Measurements from ENCODE around the gene YIPF1. TPM values are rescaled to one million over a fixed set of nuclear protein-coding genes. Genes with fewer than 3 reads are reported as not detected.
A peak's percentile ranks its signal among the peaks of the same experiment; 100 is the strongest.
"Not testable (repeated sequence)": the region's sequence is repeated elsewhere in the genome, so short reads cannot be mapped to it uniquely, and the experiment has no call there.

The YIPF1 gene
- polyA plus RNA-seq, 1 experiment, result 40.2 TPM

DNA sequence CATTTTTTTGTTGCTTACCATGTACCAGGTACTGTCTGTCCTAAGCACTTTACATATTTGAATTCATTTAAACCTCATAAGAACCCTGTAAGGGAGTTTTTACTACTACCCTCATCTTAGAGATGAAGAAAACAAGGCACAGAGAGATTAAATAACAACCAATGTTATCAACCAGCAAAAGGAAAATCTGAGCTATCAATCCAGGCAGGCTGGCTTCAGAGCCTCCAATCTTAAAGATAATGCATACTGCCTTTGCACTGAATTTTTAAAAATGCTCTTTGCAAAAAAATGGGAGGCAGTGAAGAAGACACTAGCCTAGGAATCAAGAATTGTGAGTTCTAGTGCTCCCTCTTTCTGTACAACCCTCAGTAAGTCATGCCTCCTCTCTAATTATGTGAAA, 70.2 kb downstream of the YIPF1 start:
- ChIA-PET CTCF (no interaction called here), POLR2A (no interaction called here)
- Histone ChIP-seq H3K4me3 (ENCODE audit: low read depth, low read length) (no peak overlapping the region), H3K27me3 (ENCODE audit: control insufficient read depth, insufficient read depth, low read length) (no peaks in the 10 kb centered on the region), H3K36me3 (ENCODE audit: control insufficient read depth, insufficient read depth, low read length) (peaks cover 2% of the 10 kb centered on the region; the same call in 1 of the 2 replicates)
- DNase-seq (ENCODE audit: low read depth), result no peak
- TF ChIP-seq, protein P1, sequence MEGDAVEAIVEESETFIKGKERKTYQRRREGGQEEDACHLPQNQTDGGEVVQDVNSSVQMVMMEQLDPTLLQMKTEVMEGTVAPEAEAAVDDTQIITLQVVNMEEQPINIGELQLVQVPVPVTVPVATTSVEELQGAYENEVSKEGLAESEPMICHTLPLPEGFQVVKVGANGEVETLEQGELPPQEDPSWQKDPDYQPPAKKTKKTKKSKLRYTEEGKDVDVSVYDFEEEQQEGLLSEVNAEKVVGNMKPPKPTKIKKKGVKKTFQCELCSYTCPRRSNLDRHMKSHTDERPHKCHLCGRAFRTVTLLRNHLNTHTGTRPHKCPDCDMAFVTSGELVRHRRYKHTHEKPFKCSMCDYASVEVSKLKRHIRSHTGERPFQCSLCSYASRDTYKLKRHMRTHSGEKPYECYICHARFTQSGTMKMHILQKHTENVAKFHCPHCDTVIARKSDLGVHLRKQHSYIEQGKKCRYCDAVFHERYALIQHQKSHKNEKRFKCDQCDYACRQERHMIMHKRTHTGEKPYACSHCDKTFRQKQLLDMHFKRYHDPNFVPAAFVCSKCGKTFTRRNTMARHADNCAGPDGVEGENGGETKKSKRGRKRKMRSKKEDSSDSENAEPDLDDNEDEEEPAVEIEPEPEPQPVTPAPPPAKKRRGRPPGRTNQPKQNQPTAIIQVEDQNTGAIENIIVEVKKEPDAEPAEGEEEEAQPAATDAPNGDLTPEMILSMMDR (IDR thresholded peaks at IDR 0.05; ENCODE audit: insufficient read depth, low read depth, low read length), result no peak

DNA sequence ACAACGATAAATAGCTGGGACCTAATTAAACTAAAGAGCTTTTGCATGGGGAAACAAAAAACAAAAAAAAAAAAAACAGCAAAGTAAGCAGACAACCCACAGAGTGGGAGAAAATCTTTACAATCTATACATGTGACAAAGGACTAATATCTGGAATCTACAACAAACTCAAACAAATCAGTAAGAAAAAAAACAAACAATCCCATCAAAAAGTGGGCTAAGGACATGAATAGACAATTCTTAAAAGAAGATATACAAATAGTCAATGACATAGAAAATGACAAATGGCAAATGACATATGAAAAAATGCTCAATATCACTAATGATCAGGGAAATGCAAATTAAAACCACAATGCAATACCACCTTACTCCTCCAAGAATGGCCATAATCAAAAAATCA, 73.0 kb downstream of the YIPF1 start:
- POLR2A ChIA-PET; H3K4me3 ChIP-seq (ENCODE audit: low read depth, low read length); CTCF ChIA-PET; DNase-seq (ENCODE audit: low read depth); H3K36me3 ChIP-seq (ENCODE audit: control insufficient read depth, insufficient read depth, low read length); H3K27me3 ChIP-seq (ENCODE audit: control insufficient read depth, insufficient read depth, low read length): not testable (repeated sequence)

DNA sequence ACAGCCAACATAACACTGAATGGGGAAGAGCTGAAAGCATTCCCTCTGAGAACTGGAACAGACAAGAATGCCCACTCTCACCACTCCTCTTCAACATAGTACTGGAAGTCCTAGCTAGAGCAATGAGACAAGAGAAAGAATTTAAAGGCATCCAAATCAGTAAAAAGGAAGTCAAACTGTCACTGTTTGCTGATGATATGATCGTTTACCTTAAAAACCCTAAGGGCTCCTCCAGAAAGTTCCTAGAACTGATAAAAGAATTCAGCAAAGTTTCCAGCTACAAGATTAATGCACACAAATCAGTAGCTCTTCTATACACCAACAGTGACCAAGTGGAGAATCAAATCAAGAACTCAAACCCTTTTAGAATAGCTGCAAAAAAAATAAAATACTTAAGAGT, 74.1 kb downstream of the YIPF1 start:
- POLR2A ChIA-PET; H3K36me3 ChIP-seq (ENCODE audit: control insufficient read depth, insufficient read depth, low read length); DNase-seq (ENCODE audit: low read depth); H3K4me3 ChIP-seq (ENCODE audit: low read depth, low read length); H3K27me3 ChIP-seq (ENCODE audit: control insufficient read depth, insufficient read depth, low read length): not testable (repeated sequence)
- CTCF ChIA-PET, result interaction anchor here (1.3 kb wide), 1 partner anchor 9 kb away, joined by 5 read pairs; no protein-coding TSS in a partner anchor

DNA sequence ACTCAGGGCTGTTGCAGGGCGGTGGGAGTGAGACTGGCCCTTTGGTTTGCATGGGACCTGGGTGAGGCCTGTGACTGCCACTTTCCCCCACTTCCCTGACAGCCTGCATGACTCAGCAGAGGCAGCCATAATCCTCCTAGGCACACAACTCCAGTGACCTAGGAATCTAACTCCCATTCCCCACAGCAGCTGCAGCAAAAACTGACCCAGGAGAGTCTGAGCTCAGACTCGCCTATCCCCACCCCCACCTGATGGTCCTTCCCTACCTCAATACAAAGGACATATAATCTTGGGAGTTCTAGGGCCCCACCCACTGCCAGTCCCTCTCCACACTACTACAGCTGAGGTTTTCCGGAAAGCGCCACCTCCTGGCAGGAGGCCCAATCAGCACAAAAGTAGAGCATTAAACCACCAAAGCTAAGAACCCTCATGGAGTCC, 78.2 kb downstream of the YIPF1 start:
- Histone ChIP-seq H3K36me3 (ENCODE audit: control insufficient read depth, insufficient read depth, low read length) (no peaks in the 10 kb centered on the region), H3K4me3 (ENCODE audit: low read depth, low read length) (no peak overlapping the region), H3K27me3 (ENCODE audit: control insufficient read depth, insufficient read depth, low read length) (no peaks in the 10 kb centered on the region)
- ChIA-PET POLR2A (no interaction called here), CTCF (interaction anchor here (1.5 kb wide), 1 partner anchor 48 kb away, joined by 5 read pairs; no protein-coding TSS in a partner anchor)
- TF ChIP-seq, protein P1 (IDR thresholded peaks at IDR 0.05; ENCODE audit: insufficient read depth, low read depth, low read length), result 0 out of 2 replicates have a peak, but pooled peaks have one; percentile 9
- no peak for DNase-seq (ENCODE audit: low read depth)

DNA sequence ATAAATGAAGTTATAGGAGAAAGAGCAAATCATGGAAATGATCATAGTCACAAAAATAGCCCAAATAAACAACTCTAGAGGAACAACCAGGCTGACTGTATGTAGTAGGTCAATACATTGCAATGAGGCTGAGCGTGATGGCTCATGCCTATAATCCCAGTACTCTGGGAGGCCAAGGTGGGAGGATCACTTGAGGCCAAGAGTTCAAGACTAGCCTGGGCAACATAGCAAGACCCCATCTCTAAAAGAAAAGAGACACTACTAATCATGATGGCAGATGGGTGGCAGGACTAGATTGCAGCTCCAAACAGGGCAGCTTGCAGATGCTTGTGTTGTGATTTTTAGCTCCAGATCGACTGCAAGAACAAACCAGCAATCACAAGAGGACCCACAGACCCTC, 79.1 kb downstream of the YIPF1 start:
- CTCF ChIA-PET, result interaction anchor here (1.5 kb wide), 1 partner anchor 49 kb away, joined by 5 read pairs; no protein-coding TSS in a partner anchor
- no peaks in the 10 kb centered on the region for H3K36me3 ChIP-seq (ENCODE audit: control insufficient read depth, insufficient read depth, low read length)
- H3K27me3 ChIP-seq (ENCODE audit: control insufficient read depth, insufficient read depth, low read length), result no peaks in the 10 kb centered on the region
- H3K4me3 ChIP-seq (ENCODE audit: low read depth, low read length), result no peak overlapping the region
- TF ChIP-seq, protein P1 (IDR thresholded peaks at IDR 0.05; ENCODE audit: insufficient read depth, low read depth, low read length), result no peak
- POLR2A ChIA-PET, result no interaction called here
- no peak for DNase-seq (ENCODE audit: low read depth)

DNA sequence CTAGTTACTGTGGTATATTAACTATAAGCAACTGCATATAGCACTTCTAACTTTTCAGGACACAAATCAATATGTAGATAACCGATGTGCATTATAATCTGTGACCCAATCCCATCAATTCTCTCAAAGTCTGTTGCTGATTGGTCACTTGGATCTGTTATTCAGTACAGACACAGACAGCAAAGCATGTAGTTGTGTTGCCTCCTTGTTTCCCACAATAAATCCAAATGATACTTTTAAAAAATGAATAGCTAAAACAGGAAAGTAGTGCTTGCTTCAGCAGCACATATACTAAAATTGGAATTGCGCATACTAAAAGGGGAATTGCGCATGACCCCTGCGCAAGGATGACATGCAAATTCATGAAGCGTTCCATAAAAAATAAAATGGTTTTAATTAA, 79.6 kb downstream of the YIPF1 start:
- TF ChIP-seq, protein P1 (IDR thresholded peaks at IDR 0.05; ENCODE audit: insufficient read depth, low read depth, low read length), result no peak
- CTCF ChIA-PET, result interaction anchor here (1.5 kb wide), 1 partner anchor 50 kb away, joined by 5 read pairs; no protein-coding TSS in a partner anchor
- POLR2A ChIA-PET, result no interaction called here
- H3K4me3 ChIP-seq (ENCODE audit: low read depth, low read length), result no peak overlapping the region
- no peaks in the 10 kb centered on the region for H3K27me3 ChIP-seq (ENCODE audit: control insufficient read depth, insufficient read depth, low read length)
- no peaks in the 10 kb centered on the region for H3K36me3 ChIP-seq (ENCODE audit: control insufficient read depth, insufficient read depth, low read length)
- no peak for DNase-seq (ENCODE audit: low read depth)
